ENCODE results near the gene GRID1.

DNA sequence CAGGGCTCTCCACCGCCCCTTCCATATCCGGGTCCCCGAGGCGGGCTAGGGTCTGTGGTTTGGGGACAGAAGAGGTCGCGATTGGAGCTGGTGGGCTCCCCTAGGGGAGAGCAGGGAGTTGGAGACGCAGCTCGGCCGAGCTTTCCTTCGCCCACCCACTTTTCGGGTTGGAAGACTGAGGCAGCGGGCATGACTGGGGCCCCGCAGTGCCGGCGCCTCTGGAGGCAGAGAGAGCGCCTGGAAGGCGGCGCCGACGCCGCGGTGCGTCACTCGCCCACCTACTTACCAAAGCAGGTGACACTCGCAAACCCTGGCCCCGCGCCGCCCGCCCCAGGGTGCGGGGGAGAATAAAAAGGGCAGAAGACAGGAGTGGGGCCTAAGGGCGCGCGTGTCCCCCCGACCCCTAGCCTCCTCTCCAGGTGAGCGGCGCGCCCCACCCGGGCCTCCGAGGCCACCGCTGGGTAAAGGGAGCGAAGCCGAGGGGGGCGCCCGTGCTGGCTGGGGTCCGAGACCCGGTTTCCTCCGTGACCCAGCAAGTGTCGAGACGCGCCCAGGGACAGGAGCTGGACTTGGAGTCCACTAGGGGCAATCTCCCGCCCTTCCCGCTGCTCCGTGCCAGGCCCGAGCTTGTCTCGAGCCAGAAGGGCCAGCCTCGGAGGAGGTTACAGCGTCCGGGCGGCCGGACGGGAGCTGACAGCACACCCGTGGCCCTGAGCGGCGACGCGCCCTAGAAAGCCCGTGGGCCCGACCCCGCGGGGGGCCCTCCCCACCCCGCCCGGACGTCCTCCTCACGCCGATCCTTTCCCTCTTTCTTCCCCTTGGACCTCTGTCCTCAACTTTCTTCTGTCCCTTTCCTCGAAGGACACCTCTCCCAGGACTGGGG lies 34.4 kb upstream of the GRID1 start:
- TF ChIP-seq EZH2 (IDR thresholded peaks at IDR 0.05; ENCODE audit: insufficient read depth, poor library complexity, severe bottlenecking), result no peak
- TF ChIP-seq EZH2phosphoT487 (IDR thresholded peaks at IDR 0.05; ENCODE audit: insufficient read depth, low read depth), result no peak
